Measurements from ENCODE around the gene NR2E1.

DNA sequence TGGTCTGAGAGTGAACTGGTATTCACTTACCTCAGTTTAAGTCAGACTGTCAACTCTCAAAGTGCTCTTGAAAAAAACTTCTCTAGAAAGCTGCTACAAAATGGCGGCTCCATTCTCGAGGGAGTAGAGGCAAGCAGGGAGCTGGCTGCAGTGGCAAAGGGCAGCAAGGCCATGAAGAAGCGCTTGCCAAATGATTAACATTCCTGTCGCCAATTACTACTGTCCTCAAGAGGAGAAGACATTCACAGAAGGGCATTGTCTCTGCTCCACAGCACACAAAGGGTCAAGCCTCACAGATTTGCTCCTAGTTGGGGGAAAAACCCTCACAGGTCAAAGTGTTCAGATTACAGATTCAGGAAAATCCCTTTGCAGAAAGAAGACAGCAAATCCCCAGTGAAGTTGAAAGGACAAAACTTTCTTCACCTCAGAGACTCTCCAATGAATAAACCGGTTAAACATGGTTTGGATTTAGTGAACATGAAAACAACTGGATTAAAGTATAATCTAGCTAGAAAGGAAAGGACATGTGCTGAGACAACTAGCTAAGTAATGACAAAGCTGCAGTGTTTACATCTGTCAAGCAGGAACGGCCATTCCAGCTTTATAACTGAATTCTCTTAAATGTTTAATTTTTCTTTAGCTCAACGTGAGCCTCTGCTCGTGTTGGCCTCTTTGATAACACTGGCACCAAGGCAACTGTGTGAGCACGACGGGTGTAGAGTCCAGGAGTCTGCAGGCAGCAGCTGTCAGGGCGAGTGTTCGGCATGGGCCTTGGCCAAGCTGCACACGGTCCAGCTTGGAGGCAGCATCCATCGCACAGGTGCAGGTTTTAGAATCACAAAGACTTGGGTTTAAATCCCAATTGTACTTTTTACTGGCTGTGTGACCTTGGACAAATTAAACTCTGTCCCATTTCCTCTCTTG is 37.6 kb downstream of the NR2E1 start:
- TF ChIP-seq, protein P1, sequence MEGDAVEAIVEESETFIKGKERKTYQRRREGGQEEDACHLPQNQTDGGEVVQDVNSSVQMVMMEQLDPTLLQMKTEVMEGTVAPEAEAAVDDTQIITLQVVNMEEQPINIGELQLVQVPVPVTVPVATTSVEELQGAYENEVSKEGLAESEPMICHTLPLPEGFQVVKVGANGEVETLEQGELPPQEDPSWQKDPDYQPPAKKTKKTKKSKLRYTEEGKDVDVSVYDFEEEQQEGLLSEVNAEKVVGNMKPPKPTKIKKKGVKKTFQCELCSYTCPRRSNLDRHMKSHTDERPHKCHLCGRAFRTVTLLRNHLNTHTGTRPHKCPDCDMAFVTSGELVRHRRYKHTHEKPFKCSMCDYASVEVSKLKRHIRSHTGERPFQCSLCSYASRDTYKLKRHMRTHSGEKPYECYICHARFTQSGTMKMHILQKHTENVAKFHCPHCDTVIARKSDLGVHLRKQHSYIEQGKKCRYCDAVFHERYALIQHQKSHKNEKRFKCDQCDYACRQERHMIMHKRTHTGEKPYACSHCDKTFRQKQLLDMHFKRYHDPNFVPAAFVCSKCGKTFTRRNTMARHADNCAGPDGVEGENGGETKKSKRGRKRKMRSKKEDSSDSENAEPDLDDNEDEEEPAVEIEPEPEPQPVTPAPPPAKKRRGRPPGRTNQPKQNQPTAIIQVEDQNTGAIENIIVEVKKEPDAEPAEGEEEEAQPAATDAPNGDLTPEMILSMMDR (IDR thresholded peaks at IDR 0.05), result no peak
- TF ChIP-seq EP300 (IDR thresholded peaks at IDR 0.05), result no peak
